Psoas muscle (tissue), 8 donors: ENCODE results near the gene RNF149. TPM values are rescaled to one million over a fixed set of nuclear protein-coding genes. Genes with fewer than 3 reads are reported as not detected.
A peak's percentile ranks its signal among the peaks of the same experiment; 100 is the strongest.

Source experiments
- ATAC-seq, 4 donors: fragments of 200-7000 bp; cut with Tn5 transposase; one replicate each; pipeline ENCODE4 v1.9.1; 2020; ENCODE audit warnings: moderate library complexity in 3 of 4, mild to moderate bottlenecking in 2 of 4
- DNase-seq, 2 donors: peaks; one replicate each; pipeline ENCODE4 v3.0.0-alpha.2; 2020
- H3K27ac ChIP-seq: fragments of 200-600 bp; one replicate; pipeline ENCODE4 v1.8.0; 2022
- H3K27me3 ChIP-seq, 3 donors: fragments of 200-600 bp in 1 of 3; one replicate each; pipeline versions ENCODE4 v1.6.1 to v1.8.0; 2013 to 2022; ENCODE audit warnings: low read length in 2 of 3, mild to moderate bottlenecking in 2 of 3, moderate library complexity in 1 of 3; ENCODE audit not compliant: insufficient read depth in 3 of 3
- H3K36me3 ChIP-seq, 2 donors: fragments of 200-600 bp in 1 of 2; one replicate each; pipeline versions ENCODE4 v1.6.1 to v1.8.0; 2013 to 2022; ENCODE audit warnings: low read depth in 1 of 2, mild to moderate bottlenecking in 1 of 2, moderate library complexity in 1 of 2; ENCODE audit not compliant: insufficient read depth in 1 of 2
- H3K4me1 ChIP-seq: fragments of 200-600 bp; one replicate; pipeline ENCODE4 v1.8.0; 2022
- H3K4me3 ChIP-seq: fragments of 200-600 bp; one replicate; pipeline ENCODE4 v1.8.0; 2022; ENCODE audit warnings: mild to moderate bottlenecking
- H3K9me3 ChIP-seq: fragments of 200-600 bp; one replicate; pipeline ENCODE4 v1.8.0; 2022
- WGBS, 3 donors: extraction: QIAGEN DNeasy Blood & Tissue Kit; methylation state at CpG; one replicate each; pipeline versions ENCODE4 v1.1.6 to v1.1.7; 2013; 5-methylcytosine and 5-hydroxymethylcytosine counted together
- intact Hi-C, 2 donors: fragments of 100-400 bp; cut with DNase I; formaldehyde crosslinking; loops; one replicate each; pipeline versions ENCODE4 v1.11.0 to v1.14.2; 2022
- polyA plus RNA-seq, 3 donors: library from polyadenylated mRNA; stranded (reverse); fragments of 200-250 nt; gene quantifications; one replicate each; pipeline ENCODE4 v1.2.3, GENCODE V29; 2013
- total RNA-seq, 4 donors: library from RNA; stranded (reverse); fragmentation: NEBNext Ultra II Directional in 2 of 4; extraction: Animal tissue kit (Norgen Biotek cat#: 25700) in 2 of 4; gene quantifications; one replicate each; pipeline versions ENCODE4 v1.2.1 to v1.2.4, GENCODE V29; 2021 to 2023
- TF ChIP-seq, protein P1 (sequence below): fragments of 200-600 bp; IDR thresholded peaks from one replicate; pipeline ENCODE4 v1.8.0; 2022; ENCODE audit warnings: antibody characterized with exemption
- donor health status: healthy with polysubstance abuse.
- donor health status: DM: no; HTN: no; CAD: no; lungs with moderate emphysema.
- donor health status: Bipolar disorder and iron deficiency.
- donor health status: healthy.
- donor health status: DM: yes; HTN: yes; CAD: no.
- donor health status: DM: no; HTN: no; CAD: no.
- donor health status: DM: no; HTN: no; CAD: no.
- donor health status: DM: yes; HTN: yes; CAD: no.

Gene RNF149
- total and polyA plus RNA-seq, 7 donors, result 10.7 to 23.7 (median 19.2) TPM

- no peaks in the 10 kb centered on the region for H3K9me3 ChIP-seq
- peak overlapping the region; percentile 14 for H3K4me3 ChIP-seq
- no peaks in the 10 kb centered on the region for H3K27me3 ChIP-seq
- H3K36me3 ChIP-seq, result peaks cover 2 to 19% of the 10 kb centered on the region in 2 donors
- ATAC-seq (peak in 2 of 4 donors; percentile 25 to 51), DNase-seq (no peak)
- intact Hi-C loops, result no loop called here
- H3K4me1 ChIP-seq, result peaks cover 75% of the 10 kb centered on the region
- H3K27ac ChIP-seq, result peak overlapping the region; percentile 55
- 53 to 75% (median 55%) methylated on average over 6 of the region's 6 CpGs for WGBS, 3 donors
- TF ChIP-seq, protein P1, sequence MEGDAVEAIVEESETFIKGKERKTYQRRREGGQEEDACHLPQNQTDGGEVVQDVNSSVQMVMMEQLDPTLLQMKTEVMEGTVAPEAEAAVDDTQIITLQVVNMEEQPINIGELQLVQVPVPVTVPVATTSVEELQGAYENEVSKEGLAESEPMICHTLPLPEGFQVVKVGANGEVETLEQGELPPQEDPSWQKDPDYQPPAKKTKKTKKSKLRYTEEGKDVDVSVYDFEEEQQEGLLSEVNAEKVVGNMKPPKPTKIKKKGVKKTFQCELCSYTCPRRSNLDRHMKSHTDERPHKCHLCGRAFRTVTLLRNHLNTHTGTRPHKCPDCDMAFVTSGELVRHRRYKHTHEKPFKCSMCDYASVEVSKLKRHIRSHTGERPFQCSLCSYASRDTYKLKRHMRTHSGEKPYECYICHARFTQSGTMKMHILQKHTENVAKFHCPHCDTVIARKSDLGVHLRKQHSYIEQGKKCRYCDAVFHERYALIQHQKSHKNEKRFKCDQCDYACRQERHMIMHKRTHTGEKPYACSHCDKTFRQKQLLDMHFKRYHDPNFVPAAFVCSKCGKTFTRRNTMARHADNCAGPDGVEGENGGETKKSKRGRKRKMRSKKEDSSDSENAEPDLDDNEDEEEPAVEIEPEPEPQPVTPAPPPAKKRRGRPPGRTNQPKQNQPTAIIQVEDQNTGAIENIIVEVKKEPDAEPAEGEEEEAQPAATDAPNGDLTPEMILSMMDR, result no peak
Measured at GRCh38 chr2:101299604-101300003, 8.9 kb downstream of the RNF149 start.

- intact Hi-C loops, result no loop called here
- TF ChIP-seq, protein P1, result no peak
- Histone ChIP-seq H3K36me3 (peaks cover 6 to 35% of the 10 kb centered on the region in 2 donors), H3K4me1 (peaks cover 60% of the 10 kb centered on the region), H3K9me3 (no peaks in the 10 kb centered on the region), H3K27ac (no peak overlapping the region), H3K27me3 (no peaks in the 10 kb centered on the region), H3K4me3 (no peak overlapping the region)
- 77 to 86% (median 80%) methylated on average over 2 of the region's 2 CpGs for WGBS, 3 donors
- DNase-seq (no peak), ATAC-seq (no peak)
Measured at GRCh38 chr2:101297383-101297782, 11.1 kb downstream of the RNF149 start.

DNA sequence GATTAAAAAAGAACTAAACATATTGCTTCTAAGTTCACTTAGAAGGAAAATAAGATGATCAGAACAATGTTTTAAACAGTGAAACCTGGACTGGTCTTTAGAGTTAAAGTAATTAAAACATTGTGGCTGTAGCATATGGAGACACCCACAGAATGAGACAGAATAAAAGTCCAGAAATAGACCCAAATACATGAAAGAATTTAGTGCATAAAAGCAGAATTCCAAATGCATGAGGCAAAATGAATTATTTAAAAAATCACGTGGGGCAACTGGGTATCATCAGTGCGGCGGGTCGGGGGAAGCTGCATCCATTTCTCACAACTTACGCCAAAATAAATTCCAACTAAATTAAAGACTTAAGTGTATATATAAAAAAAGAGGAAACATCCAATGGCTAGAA is 12.1 kb downstream of the RNF149 start:
- Histone ChIP-seq H3K9me3 (no peaks in the 10 kb centered on the region), H3K27me3 (no peaks in the 10 kb centered on the region), H3K4me3 (no peak overlapping the region), H3K27ac (no peak overlapping the region), H3K36me3 (peaks cover 6 to 37% of the 10 kb centered on the region in 2 donors), H3K4me1 (peaks cover 51% of the 10 kb centered on the region)
- no peak for ATAC-seq
- WGBS, 3 donors, result 89 to 95% (median 92%) methylated on average over 5 of the region's 5 CpGs
- intact Hi-C loops, result no loop called here
- DNase-seq, result no peak
- TF ChIP-seq, protein P1, result no peak

- peaks cover 6 to 39% of the 10 kb centered on the region in 2 donors for H3K36me3 ChIP-seq
- ATAC-seq (no peak), DNase-seq (no peak)
- WGBS, 3 donors, result 87 to 92% (median 89%) methylated on average over 2 of the region's 2 CpGs
- H3K27me3 ChIP-seq, result no peaks in the 10 kb centered on the region
- H3K27ac ChIP-seq, result no peak overlapping the region
- peaks cover 46% of the 10 kb centered on the region for H3K4me1 ChIP-seq
- no peaks in the 10 kb centered on the region for H3K9me3 ChIP-seq
- H3K4me3 ChIP-seq, result no peak overlapping the region
- intact Hi-C loops, result no loop called here
- TF ChIP-seq, protein P1, result no peak
Measured at GRCh38 chr2:101295895-101296294, 12.6 kb downstream of the RNF149 start.

DNA sequence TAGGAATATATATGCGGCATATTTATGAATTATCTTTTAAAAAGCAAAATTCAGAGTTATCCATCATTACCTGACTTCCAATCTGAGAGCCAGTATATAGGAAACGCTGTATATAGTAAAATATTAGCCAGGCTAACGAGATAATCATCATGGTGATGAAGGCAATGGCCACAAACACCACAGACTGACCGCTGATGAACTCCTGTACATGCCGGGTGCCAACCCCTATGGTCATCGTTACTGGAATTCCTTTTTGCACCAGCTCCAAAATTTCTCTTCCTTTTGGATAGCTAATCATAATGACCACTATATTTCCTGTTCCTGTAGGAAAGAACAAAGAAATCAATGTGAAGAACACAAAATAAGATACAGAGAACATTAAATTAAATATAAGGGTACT is 13.6 kb downstream of the RNF149 start:
- H3K4me1 ChIP-seq, result peaks cover 36% of the 10 kb centered on the region
- peaks cover 6 to 39% of the 10 kb centered on the region in 2 donors for H3K36me3 ChIP-seq
- H3K4me3 ChIP-seq, result no peak overlapping the region
- H3K27me3 ChIP-seq, result no peaks in the 10 kb centered on the region
- 87 to 88% (median 88%) methylated on average over 6 of the region's 6 CpGs for WGBS, 3 donors
- intact Hi-C loops, result no loop called here
- ATAC-seq (no peak), DNase-seq (no peak)
- H3K9me3 ChIP-seq, result no peaks in the 10 kb centered on the region
- TF ChIP-seq, protein P1, result no peak
- no peak overlapping the region for H3K27ac ChIP-seq
